Memory B cell (primary cell): ENCODE measurements around the gene CEP192.

Experiments
- ATAC-seq: fragments of 150-1000 bp; cut with Tn5 transposase; 2 replicates; pipeline ENCODE4 v1.10.0; 2021; ENCODE audit warnings: low read depth, mild to moderate bottlenecking, moderate library complexity
- DNase-seq, 2 donors: peaks; one replicate each; pipeline ENCODE4 v3.0.0; 2022; ENCODE audit warnings: low spot score in 2 of 2
- H3K27ac Mint-ChIP-seq: one replicate; pipeline ENCODE4 v1.8.0; 2022; ENCODE audit warnings: mild to moderate bottlenecking, moderate library complexity, mixed read lengths
- H3K27me3 Mint-ChIP-seq: one replicate; pipeline ENCODE4 v1.8.0; 2022; ENCODE audit warnings: mixed read lengths
- H3K36me3 Mint-ChIP-seq: one replicate; pipeline ENCODE4 v1.8.0; 2022; ENCODE audit warnings: mild to moderate bottlenecking, mixed read lengths
- H3K4me1 Mint-ChIP-seq: one replicate; pipeline ENCODE4 v1.8.0; 2022; ENCODE audit warnings: mixed read lengths
- H3K4me3 Mint-ChIP-seq: one replicate; pipeline ENCODE4 v1.8.0; 2022; ENCODE audit warnings: mild to moderate bottlenecking, moderate library complexity, mixed read lengths
- H3K9me3 Mint-ChIP-seq: one replicate; pipeline ENCODE4 v1.8.0; 2022; ENCODE audit warnings: mixed read lengths

Gene CEP192

DNA sequence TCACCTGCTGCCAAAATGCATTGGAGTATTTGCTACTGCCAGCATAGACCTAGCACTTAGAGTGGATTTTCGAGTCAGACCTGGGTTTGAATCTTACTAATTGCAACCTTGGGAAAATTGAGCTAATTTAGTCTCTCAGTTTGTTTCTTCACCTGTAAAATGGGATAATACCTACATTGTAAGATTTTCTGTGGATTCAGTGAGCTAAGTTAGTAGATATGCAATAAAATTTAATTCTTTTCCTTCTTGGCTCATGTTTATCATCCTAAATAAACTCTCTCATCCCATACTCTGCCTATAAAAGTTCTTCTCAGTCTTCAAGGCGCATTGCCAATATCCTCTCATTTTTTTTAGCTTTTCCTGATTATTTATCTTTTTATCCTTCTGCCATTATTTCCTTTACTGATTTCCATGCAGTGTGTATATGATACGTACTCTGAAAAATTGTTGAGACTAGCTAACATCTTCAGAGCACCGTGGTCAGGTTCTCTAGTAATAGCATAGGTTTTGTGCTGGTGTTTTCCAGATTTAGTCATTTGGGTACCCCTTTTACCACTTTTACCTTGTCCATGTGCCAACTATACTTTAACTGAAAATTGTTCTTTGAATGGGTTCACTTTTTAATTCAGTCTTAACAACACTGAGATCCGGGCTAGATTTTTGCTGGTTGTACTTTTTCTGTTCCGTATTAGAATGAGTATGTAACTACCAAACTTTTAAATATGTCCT is 7.3 kb downstream of the CEP192 start:
- peaks cover 4% of the 10 kb centered on the region for H3K4me1 Mint-ChIP-seq
- no peak overlapping the region for H3K4me3 Mint-ChIP-seq
- no peaks in the 10 kb centered on the region for H3K36me3 Mint-ChIP-seq
- peak overlapping the region; percentile 42 for H3K27ac Mint-ChIP-seq
- DNase-seq (no peak), ATAC-seq (no peak)
- H3K9me3 Mint-ChIP-seq: no peaks in the 10 kb centered on the region
- no peaks in the 10 kb centered on the region for H3K27me3 Mint-ChIP-seq

DNA sequence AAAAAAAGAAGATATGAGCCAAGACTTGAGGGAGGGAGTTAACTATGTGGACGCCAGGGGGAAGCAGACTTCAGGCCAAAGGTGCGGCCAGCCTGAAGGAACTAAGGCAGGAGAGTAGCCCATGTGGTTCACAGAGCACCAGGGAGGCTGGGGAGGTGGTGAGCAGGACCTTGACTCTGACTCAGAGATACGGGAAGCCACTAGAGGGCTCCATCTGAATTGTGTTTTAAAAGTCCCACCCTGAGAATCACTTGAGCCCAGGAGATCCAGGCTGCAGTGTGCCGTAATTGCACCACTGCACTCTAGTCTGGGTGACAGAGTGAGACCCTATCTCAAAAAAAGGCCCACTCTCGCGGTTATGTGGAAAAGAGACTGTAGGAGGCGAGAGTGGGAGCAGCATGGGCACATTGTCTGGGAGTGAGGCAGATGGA is 12.3 kb downstream of the CEP192 start:
- H3K36me3 Mint-ChIP-seq: peaks cover 7% of the 10 kb centered on the region
- peaks cover 8% of the 10 kb centered on the region for H3K4me1 Mint-ChIP-seq
- H3K9me3 Mint-ChIP-seq: no peaks in the 10 kb centered on the region
- H3K4me3 Mint-ChIP-seq: no peak overlapping the region
- no peak overlapping the region for H3K27ac Mint-ChIP-seq
- ATAC-seq (peak; percentile 46), DNase-seq (peak in 1 of 2 donors; percentile 3)
- no peaks in the 10 kb centered on the region for H3K27me3 Mint-ChIP-seq

DNA sequence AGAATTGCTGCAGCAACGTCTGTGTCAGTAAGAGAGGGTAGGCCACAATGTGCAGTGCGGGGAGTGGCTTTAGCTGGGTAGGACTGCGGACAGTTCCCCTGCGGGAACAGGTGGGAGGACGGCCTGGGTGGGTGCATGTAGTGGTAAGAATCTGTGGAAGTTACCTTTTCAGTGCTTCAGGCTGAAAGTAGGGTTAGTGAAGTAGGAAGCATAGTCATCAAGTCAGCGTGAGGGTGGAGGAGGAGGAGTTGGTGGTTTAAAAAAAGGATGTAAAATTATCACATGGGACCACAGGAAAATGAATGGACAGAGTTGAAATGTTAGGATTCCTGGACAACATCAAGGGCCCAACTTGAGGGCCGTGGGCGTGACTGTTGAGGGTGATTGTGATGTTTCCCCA is 13.2 kb downstream of the CEP192 start:
- peaks cover 8% of the 10 kb centered on the region for H3K36me3 Mint-ChIP-seq
- H3K27ac Mint-ChIP-seq: no peak overlapping the region
- H3K27me3 Mint-ChIP-seq: no peaks in the 10 kb centered on the region
- no peak overlapping the region for H3K4me3 Mint-ChIP-seq
- ATAC-seq (no peak), DNase-seq (no peak)
- no peaks in the 10 kb centered on the region for H3K9me3 Mint-ChIP-seq
- peaks cover 5% of the 10 kb centered on the region for H3K4me1 Mint-ChIP-seq

DNA sequence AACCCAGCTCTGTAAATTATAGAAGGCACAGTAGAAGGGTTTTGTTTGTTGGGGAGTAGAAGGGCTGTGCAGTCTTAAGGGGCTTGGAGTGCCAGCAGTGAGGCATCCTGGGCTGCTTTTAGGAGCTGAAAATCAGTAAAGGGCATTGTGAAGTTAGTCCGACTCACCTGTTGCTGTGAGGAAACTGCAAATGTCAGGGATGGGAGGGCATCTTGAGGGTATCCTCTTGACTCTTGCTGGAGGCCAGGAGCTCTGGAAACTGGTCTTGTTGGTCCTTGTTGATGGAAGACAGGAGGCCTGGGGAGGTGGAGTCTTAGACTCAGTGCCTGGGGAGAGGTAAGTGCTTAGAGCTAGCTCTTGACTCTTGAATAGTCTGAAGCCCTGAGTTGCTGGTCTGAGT is 14.1 kb downstream of the CEP192 start:
- Mint-ChIP-seq H3K36me3 (peaks cover 10% of the 10 kb centered on the region), H3K27ac (no peak overlapping the region), H3K9me3 (no peaks in the 10 kb centered on the region), H3K4me3 (no peak overlapping the region), H3K4me1 (peaks cover 5% of the 10 kb centered on the region), H3K27me3 (no peaks in the 10 kb centered on the region)
- DNase-seq (no peak), ATAC-seq (no peak)

DNA sequence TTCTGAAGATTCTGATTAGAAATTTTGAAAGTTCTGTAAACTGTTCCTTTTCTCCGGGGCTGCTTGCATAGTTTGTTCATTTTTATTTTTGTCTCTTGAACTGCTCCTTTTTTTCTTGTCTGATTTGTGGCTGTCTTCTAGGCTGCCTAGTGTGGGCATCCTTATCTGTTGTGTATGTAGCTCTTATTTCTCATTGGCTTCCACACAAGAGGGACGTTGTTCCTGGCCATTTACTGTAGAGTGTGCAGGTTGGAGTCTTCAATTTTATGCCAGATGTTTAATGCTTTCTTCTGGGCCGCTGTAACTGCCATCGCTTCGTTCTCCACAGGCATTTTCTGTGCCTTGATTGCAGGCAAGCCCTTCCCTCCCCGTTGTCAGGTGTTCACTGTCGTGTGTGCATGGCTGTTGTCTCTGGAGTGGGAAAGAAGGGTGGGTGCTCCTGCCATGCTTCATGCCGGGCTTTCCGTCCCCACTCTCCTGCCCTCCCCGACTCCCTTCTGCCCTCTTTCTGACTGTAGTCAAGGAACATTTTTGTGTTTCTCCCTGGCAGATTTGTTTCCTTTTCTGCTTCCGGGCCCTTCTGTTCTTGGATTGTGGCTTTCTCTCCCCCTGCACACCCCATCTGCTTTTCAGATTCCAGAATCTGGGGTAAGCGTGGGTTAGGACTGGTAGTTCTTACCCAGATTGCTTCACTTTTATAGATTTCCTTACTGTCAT is 15.5 kb downstream of the CEP192 start:
- Mint-ChIP-seq H3K9me3 (no peaks in the 10 kb centered on the region), H3K27me3 (no peaks in the 10 kb centered on the region), H3K27ac (no peak overlapping the region), H3K4me3 (no peak overlapping the region), H3K36me3 (peaks cover 11% of the 10 kb centered on the region), H3K4me1 (peaks cover 5% of the 10 kb centered on the region)
- ATAC-seq (no peak), DNase-seq (no peak)

DNA sequence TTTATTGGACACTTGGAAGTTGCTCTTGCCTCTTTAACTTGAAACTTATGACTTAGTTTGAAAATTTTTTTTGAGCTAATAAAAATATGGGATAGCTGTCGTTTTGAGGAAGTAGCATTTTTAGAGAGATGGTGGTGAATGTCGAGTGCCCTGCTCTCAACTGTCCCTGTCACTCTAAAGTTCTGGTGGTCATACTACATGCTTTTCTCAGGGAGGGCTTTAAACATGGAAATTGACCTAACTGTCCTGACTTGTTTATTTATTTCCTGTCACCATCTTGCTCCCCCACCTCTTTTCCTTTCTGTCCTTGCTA is 16.0 kb downstream of the CEP192 start:
- no peak for DNase-seq
- no peak for ATAC-seq
- no peaks in the 10 kb centered on the region for H3K9me3 Mint-ChIP-seq
- no peak overlapping the region for H3K27ac Mint-ChIP-seq
- no peaks in the 10 kb centered on the region for H3K27me3 Mint-ChIP-seq
- H3K4me1 Mint-ChIP-seq: peaks cover 5% of the 10 kb centered on the region
- H3K36me3 Mint-ChIP-seq: peaks cover 13% of the 10 kb centered on the region
- no peak overlapping the region for H3K4me3 Mint-ChIP-seq

DNA sequence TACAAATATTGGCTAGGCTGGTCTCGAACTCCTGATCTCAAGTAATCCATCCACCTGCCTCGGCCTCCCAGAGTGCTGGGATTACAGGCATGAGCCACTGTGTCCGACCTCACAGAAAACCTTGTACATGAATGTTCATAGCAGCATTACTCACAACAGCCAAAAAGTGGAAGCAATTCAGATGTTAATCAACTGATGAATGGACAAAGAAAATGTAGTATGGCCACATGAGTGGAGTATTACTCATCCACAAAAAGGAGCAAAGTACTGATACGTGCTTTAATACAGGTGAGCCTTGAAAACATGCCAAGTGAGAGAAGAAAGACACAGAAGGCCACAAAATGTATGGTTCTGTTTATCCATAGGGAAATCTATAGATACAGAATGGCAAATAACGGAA is 20.6 kb downstream of the CEP192 start:
- H3K4me1 Mint-ChIP-seq: peaks cover 1% of the 10 kb centered on the region
- peaks cover 32% of the 10 kb centered on the region for H3K36me3 Mint-ChIP-seq
- ATAC-seq (no peak), DNase-seq (no peak)
- no peaks in the 10 kb centered on the region for H3K27me3 Mint-ChIP-seq
- H3K27ac Mint-ChIP-seq: no peak overlapping the region
- no peaks in the 10 kb centered on the region for H3K9me3 Mint-ChIP-seq
- no peak overlapping the region for H3K4me3 Mint-ChIP-seq

DNA sequence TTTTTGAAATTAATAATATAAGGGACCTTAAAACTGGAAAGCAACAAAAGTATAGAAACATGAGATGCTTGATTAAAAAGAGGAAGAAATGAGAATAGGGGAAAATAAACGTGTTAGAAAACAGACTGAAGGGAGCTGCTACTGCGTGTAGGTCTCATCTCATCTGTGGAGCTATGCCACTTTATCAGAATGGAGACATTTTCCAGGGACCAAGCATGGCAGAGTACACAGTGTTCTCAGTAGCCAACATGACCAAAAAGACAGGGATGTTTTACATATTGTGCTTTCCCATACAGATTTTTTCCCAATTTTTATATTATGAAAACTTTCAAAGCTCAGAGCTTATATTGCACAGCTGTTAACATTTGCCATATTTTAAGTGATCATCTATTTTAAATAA is 23.1 kb downstream of the CEP192 start:
- DNase-seq (no peak), ATAC-seq (no peak)
- Mint-ChIP-seq H3K27ac (no peak overlapping the region), H3K4me1 (no peaks in the 10 kb centered on the region), H3K27me3 (no peaks in the 10 kb centered on the region), H3K4me3 (no peak overlapping the region), H3K36me3 (peaks cover 34% of the 10 kb centered on the region), H3K9me3 (no peaks in the 10 kb centered on the region)

DNA sequence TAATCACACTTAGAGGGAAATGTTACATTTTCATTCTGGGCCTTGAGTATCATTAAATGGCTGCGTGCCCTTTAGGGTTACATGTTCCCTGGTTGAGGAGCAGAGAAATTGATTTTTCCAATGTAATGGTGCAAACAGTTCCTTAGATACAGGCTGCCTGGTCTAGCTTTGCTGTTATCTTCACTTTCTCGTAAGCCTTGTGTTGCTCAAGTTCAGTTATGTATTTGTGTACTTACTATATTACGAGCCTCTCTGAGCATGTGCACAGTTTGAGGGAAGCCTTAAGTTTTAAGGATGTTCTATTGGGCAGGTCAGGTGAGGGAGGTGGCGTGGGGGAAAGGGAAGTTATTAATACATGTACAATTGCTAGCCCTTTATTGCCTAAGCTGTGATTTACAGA is 23.7 kb downstream of the CEP192 start:
- Mint-ChIP-seq H3K4me1 (no peaks in the 10 kb centered on the region), H3K36me3 (peaks cover 34% of the 10 kb centered on the region), H3K4me3 (no peak overlapping the region), H3K27me3 (no peaks in the 10 kb centered on the region), H3K27ac (no peak overlapping the region), H3K9me3 (no peaks in the 10 kb centered on the region)
- DNase-seq: no peak
- ATAC-seq: no peak

DNA sequence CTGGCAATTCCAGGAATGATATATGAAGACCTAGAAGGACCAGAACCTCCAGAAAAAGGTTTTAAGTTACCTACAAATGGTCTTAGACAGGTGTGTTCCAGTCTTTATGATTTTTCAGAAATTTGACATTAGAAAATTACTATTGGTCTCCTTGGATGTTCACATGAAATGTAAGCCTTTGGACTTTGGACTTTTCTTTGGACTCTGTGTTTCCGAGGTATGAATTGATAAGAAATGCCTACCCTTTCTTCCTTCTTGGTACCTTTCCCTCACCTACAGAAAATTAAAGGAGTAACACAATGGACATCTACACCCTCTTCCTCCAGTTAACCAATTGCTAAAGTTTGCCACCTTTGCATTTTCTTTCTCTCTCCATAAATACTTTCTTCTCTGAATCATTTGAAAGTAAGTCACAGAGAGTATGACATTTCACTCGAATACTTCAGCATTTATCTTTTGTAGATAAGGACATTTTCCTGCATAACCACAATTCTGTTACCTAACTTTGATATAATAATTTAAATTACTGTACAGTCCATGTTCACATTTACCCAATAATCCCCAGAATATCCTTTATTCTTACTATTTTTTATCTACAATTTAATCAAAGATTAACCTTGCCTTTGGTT is 26.2 kb downstream of the CEP192 start:
- peaks cover 41% of the 10 kb centered on the region for H3K36me3 Mint-ChIP-seq
- H3K27me3 Mint-ChIP-seq: no peaks in the 10 kb centered on the region

DNA sequence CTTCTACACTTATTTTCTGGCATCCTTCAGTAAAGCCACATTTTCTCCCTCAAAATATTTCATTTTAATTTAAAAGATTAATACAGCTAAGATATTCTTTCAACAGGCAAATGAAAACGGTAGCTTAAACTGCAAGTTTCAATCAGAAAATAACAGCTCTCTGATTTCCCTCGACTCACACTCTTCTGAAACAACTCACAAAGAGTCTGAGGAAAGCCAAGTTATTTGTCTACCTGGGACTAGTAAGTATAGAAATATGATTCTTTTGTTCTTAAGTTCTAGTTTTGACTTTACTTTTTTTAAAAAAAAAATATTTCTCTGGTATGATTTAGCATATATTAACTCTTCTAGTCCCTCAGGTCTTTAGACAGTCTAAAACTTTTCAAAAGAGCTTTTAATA is 27.2 kb downstream of the CEP192 start:
- H3K36me3 Mint-ChIP-seq: peaks cover 44% of the 10 kb centered on the region
- no peaks in the 10 kb centered on the region for H3K9me3 Mint-ChIP-seq
- H3K27me3 Mint-ChIP-seq: no peaks in the 10 kb centered on the region
- DNase-seq (no peak), ATAC-seq (no peak)
- peaks cover 3% of the 10 kb centered on the region for H3K4me1 Mint-ChIP-seq
- no peak overlapping the region for H3K4me3 Mint-ChIP-seq
- H3K27ac Mint-ChIP-seq: no peak overlapping the region

More for the DNA sequence above, 26.2 kb downstream of the CEP192 start:
- ATAC-seq (no peak), DNase-seq (no peak)
- H3K4me1 Mint-ChIP-seq: peaks cover 3% of the 10 kb centered on the region
- H3K27ac Mint-ChIP-seq: no peak overlapping the region
- H3K4me3 Mint-ChIP-seq: no peak overlapping the region
- H3K9me3 Mint-ChIP-seq: no peaks in the 10 kb centered on the region

DNA sequence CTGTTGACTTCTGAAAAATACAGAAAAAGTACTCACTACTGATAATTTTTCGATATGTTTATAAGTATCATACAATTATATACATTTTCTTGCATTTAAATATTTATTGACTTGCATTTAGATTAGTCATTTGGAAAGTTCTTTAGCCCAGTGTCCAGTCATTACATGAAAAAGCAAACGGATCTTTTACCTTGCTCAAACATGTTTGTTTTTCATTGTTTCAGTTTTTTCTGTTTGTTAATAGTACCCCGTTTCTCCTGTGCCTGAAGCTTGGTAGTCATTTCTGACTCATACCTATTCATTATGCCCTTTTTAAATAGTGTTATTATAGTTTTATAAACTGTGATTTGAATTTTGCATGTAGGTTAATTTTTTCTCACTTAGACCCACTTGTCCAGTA is 28.1 kb downstream of the CEP192 start:
- peaks cover 3% of the 10 kb centered on the region for H3K4me1 Mint-ChIP-seq
- H3K36me3 Mint-ChIP-seq: peaks cover 47% of the 10 kb centered on the region
- no peaks in the 10 kb centered on the region for H3K9me3 Mint-ChIP-seq
- no peaks in the 10 kb centered on the region for H3K27me3 Mint-ChIP-seq
- ATAC-seq (no peak), DNase-seq (no peak)
- no peak overlapping the region for H3K4me3 Mint-ChIP-seq
- peak overlapping the region; percentile 53 for H3K27ac Mint-ChIP-seq

DNA sequence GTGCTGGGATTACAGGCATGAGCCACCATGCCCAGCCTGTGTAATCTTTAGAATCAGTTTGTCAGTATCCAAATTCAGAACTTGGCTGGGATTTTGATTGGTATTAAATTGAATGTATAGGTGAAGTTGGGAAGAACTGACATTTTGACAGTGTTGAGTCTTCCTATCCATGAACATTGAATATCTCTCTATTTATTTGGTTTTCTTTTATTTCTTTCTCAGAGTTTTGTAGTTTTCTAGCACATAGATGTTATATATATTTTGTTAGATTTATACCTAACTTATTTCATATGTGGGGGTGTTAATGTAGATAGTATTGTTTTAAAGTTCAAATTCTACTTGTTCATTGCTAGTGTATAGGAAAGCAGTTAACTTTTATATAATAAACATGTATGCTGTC is 31.5 kb downstream of the CEP192 start:
- Mint-ChIP-seq H3K4me1 (peaks cover 3% of the 10 kb centered on the region), H3K4me3 (no peak overlapping the region), H3K27ac (no peak overlapping the region), H3K9me3 (no peaks in the 10 kb centered on the region), H3K27me3 (no peaks in the 10 kb centered on the region), H3K36me3 (peaks cover 48% of the 10 kb centered on the region)
- DNase-seq (no peak), ATAC-seq (no peak)

DNA sequence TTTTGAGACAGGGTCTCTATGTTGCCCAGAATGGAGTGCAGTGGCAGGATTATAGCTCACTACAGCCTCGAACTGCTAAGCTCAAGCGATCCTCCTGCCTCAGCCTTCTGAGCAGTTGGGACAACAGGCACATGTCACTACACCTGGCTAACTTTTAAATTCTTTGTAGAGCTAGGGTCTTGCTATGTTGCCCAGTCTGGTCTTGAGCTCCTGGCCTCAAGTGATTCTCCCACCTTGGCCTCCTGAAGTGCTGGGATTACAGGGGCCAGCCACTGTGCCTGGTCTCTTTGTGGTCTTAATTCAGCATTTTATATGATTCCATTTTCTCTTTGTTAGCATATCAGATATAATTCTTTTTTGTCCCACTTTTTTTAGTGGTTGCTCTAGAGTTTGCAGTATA is 34.1 kb downstream of the CEP192 start:
- Mint-ChIP-seq H3K9me3 (no peaks in the 10 kb centered on the region), H3K27ac (no peak overlapping the region), H3K4me3 (no peak overlapping the region), H3K27me3 (no peaks in the 10 kb centered on the region), H3K36me3 (peaks cover 48% of the 10 kb centered on the region), H3K4me1 (peaks cover 3% of the 10 kb centered on the region)
- DNase-seq: no peak
- ATAC-seq: no peak
